Cardiac muscle cell (in vitro differentiated cells and primary cell): Measurements from ENCODE around the gene TAMALIN. TPM values are rescaled to one million over a fixed set of nuclear protein-coding genes. Genes with fewer than 3 reads are reported as not detected.

Source experiments
- DNase-seq, 2 donors: peaks; one replicate each; pipeline versions ENCODE4 v3.0.0 to v3.0.0-alpha.2; 2010 to 2017; ENCODE audit warnings: low read depth in 1 of 2, low spot score in 1 of 2
- H3K27ac ChIP-seq: fragments of 200-600 bp; sonication (generic); 2 replicates; pipeline ENCODE4 v1.5.1; 2016
- H3K27me3 ChIP-seq: fragments of 200-600 bp; sonication (generic); 2 replicates; pipeline ENCODE4 v1.6.0; 2016; ENCODE audit warnings: control low read depth
- H3K36me3 ChIP-seq: fragments of 200-600 bp; sonication (generic); 2 replicates; pipeline ENCODE4 v1.5.1; 2016; ENCODE audit warnings: control low read depth
- H3K4me1 ChIP-seq: fragments of 200-600 bp; sonication (generic); 2 replicates; pipeline ENCODE4 v1.8.1; 2017; ENCODE audit warnings: low read depth, mild to moderate bottlenecking, mixed run types
- H3K4me3 ChIP-seq: fragments of 200-600 bp; sonication (generic); 2 replicates; pipeline ENCODE4 v1.5.1; 2016; ENCODE audit warnings: mild to moderate bottlenecking
- H3K9me3 ChIP-seq: fragments of 200-600 bp; sonication (generic); 2 replicates; pipeline ENCODE4 v1.5.1; 2017; ENCODE audit warnings: low read depth, mild to moderate bottlenecking, control low read depth
- polyA plus RNA-seq: library from polyadenylated mRNA; unstranded; fragments of >200 nt; fragmentation: Nextera tagmentation; extraction: Ambion mirVana; gene quantifications from 2 replicates; pipeline ENCODE4 v1.2.1, GENCODE V29; 2016
- total RNA-seq: library from RNA; depleted of rRNA; stranded (reverse); fragments of >200 nt; gene quantifications from 2 replicates; pipeline ENCODE4 v1.2.3, GENCODE V29; 2016
- TF ChIP-seq, protein P1 (sequence below): IDR thresholded peaks from 2 replicates; pipeline ENCODE4 v1.5.1; 2012; ENCODE audit warnings: low read depth, mild to moderate bottlenecking, low read length

The TAMALIN gene
- total and polyA plus RNA-seq, 2 experiments from 2014 or later, result 8.2 to 12.5 TPM

DNA sequence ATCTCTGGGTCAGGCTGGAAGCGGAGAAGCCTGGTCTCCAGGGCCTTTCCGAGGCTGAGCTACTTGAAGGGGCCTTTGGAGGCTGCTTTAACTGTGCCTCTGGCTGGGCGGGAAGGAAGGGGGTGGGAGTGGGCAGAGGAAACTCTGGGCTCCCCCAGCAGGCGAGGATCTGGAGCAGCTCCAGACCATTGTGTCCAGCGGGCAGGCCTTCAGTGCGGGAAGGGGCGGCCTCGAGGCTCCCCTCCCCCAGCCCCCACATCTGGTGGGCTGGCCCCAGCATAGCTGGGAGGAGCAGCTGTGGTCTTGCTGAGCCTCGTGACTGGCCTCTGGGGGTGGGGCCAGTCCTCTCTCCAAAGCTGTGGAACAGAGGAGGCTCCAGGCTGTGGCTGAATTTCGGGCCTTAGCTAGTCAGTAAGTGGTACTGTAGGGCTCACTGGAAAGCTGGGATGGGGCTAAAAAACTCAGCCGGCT, 3.4 kb downstream of the TAMALIN start:
- peaks cover 17% of the 10 kb centered on the region for H3K4me1 ChIP-seq
- H3K27me3 ChIP-seq, result peaks cover 23% of the 10 kb centered on the region
- peak; percentile 91 to 98 for DNase-seq
- H3K36me3 ChIP-seq, result no peaks in the 10 kb centered on the region
- H3K9me3 ChIP-seq, result no peaks in the 10 kb centered on the region
- H3K4me3 ChIP-seq, result no peak overlapping the region
- TF ChIP-seq, protein P1, sequence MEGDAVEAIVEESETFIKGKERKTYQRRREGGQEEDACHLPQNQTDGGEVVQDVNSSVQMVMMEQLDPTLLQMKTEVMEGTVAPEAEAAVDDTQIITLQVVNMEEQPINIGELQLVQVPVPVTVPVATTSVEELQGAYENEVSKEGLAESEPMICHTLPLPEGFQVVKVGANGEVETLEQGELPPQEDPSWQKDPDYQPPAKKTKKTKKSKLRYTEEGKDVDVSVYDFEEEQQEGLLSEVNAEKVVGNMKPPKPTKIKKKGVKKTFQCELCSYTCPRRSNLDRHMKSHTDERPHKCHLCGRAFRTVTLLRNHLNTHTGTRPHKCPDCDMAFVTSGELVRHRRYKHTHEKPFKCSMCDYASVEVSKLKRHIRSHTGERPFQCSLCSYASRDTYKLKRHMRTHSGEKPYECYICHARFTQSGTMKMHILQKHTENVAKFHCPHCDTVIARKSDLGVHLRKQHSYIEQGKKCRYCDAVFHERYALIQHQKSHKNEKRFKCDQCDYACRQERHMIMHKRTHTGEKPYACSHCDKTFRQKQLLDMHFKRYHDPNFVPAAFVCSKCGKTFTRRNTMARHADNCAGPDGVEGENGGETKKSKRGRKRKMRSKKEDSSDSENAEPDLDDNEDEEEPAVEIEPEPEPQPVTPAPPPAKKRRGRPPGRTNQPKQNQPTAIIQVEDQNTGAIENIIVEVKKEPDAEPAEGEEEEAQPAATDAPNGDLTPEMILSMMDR, result no peak
- H3K27ac ChIP-seq, result peak overlapping the region; percentile 76

DNA sequence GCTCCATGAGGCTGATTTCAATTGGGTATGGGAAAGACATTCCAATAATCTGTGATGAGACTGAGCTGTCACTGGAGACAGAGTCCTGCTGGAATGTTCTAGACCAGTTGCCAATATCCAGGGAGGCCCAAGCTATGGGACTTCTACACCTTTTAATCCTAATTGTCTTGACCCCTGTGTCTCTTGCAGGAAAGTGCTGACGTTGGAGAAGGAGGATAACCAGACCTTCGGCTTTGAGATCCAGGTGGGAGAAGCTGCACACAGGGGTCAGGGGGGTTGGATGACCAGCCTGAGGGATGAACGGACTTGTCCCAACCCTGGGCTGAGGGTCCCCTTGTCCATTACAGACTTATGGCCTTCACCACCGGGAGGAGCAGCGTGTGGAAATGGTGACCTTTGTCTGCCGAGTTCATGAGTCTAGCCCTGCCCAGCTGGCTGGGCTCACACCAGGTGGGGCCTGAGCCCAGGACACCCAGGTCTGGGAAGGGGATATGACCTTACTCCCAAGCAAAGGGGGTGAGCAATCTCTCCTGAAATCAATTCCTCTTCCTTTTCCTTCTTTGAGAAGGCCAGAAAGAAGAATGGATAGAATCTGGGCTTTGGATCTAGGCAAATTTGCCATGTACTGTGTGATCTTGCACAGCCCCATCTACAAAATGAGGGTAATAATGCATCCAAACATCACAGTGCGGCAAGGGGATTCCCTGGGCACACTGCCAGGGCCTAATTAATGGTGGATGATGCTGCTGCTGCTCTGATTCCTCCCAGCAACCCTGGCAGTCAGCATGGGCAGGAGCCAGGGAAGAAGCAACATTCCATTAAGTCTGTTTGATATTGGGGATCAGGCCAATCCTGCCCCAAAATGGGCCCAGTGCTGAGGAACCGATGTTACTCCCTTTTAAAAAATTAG, 4.2 kb downstream of the TAMALIN start:
- TF ChIP-seq, protein P1, result no peak
- H3K4me3 ChIP-seq, result no peak overlapping the region
- peak overlapping the region; percentile 76 for H3K27ac ChIP-seq
- peaks cover 28% of the 10 kb centered on the region for H3K27me3 ChIP-seq
- H3K4me1 ChIP-seq, result peaks cover 17% of the 10 kb centered on the region
- H3K9me3 ChIP-seq, result no peaks in the 10 kb centered on the region
- DNase-seq, result no peak
- no peaks in the 10 kb centered on the region for H3K36me3 ChIP-seq

DNA sequence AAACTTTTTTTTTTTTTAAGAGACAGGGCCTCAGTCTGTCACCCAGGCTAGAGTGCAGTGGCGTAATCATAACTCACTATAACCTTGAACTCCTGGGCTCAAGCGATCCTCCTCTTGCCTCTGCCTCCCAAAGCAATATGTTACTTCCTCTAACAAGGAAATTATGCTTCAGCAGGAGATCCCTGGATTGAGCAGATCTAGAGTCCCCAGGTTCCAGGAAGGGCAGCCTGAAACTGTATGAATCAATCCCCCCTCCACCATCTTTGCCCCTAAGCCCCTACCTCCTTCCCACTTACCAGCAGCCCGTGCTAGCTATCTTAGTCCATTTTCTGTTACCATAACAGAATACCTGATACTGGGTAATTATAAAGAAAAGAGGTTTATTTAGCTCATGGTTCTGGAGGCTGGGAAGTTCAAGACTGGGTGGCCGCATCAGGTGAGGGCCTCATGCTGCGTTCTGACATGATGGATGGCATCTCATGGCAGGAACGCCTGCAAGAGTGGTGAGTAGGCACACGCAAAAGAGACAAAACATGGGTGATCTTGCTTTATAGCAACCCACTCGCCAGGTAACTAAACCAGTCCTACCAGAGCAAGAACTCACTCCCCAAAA, 5.0 kb downstream of the TAMALIN start:
- Histone ChIP-seq H3K27ac (no peak overlapping the region), H3K4me1 (peaks cover 17% of the 10 kb centered on the region), H3K36me3 (no peaks in the 10 kb centered on the region), H3K27me3 (peaks cover 28% of the 10 kb centered on the region), H3K4me3 (no peak overlapping the region), H3K9me3 (no peaks in the 10 kb centered on the region)
- DNase-seq, result no peak
- TF ChIP-seq, protein P1, result no peak

DNA sequence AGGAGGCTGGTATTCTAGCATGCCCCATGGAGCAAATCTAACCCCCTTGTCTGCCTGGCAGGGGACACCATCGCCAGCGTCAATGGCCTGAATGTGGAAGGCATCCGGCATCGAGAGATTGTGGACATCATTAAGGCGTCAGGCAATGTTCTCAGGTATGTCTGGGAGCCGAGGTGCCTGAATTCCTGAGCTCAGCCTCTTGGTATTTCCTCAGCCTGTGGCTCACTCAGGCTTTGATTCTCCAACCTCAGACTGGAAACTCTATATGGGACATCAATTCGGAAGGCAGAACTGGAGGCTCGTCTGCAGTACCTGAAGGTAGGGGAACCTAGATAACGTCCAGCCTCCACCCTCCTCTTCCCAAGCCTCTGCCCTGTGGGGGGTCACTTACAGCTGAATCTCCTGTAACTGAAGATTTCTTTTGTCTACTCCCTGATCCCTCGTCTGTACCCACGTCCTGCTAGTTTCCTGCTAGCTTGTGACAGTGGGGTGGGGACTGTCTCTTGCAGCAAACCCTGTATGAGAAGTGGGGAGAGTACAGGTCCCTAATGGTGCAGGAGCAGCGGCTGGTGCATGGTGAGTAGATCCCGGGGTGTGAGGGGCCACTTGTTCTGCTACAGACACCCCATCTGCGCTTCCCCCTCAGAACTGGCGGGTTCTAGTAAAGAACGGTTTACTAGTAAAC, 7.0 kb downstream of the TAMALIN start:
- peaks cover 17% of the 10 kb centered on the region for H3K27me3 ChIP-seq
- no peak overlapping the region for H3K27ac ChIP-seq
- H3K36me3 ChIP-seq, result no peaks in the 10 kb centered on the region
- TF ChIP-seq, protein P1, result no peak
- no peak overlapping the region for H3K4me3 ChIP-seq
- H3K4me1 ChIP-seq, result peaks cover 17% of the 10 kb centered on the region
- H3K9me3 ChIP-seq, result no peaks in the 10 kb centered on the region
- DNase-seq, result no peak
